ENCODE measurements around the gene KNSTRN.

- TF ChIP-seq CTCF (IDR thresholded peaks at IDR 0.05) (no peak), EZH2 (IDR thresholded peaks at IDR 0.05) (no peak)
Observed at GRCh38 chr15:40335938-40336743, 46.4 kb upstream of the KNSTRN start.
